ENCODE data around the gene PLCG2. TPM values are rescaled to one million over a fixed set of nuclear protein-coding genes. Genes with fewer than 3 reads are reported as not detected.

PLCG2 gene
- total RNA-seq, 1 experiment from 2014 or later = 14.4 TPM

- BruUV-seq (replicated peaks) = no TSS peak
- TF ChIP-seq CTCF (IDR thresholded peaks at IDR 0.05; ENCODE audit: insufficient read depth in 1 of 2, low read depth in 1 of 2, low read length in 1 of 2, severe bottlenecking in 1 of 2, unreplicated experiment in 1 of 2) = no peak
- Histone ChIP-seq H3K36me3 (ENCODE audit: control insufficient read depth, insufficient read depth, low read length) (no peaks in the 10 kb centered on the region), H3K9me3 (no peaks in the 10 kb centered on the region), H3K4me1 (no peaks in the 10 kb centered on the region), H3K27me3 (replicated peaks; ENCODE audit: control insufficient read depth, insufficient read depth, low read length) (no peaks in the 10 kb centered on the region), H3K4me3 (ENCODE audit: low read depth, low read length) (no peak overlapping the region)
- Mint-ChIP-seq H3K27ac (ENCODE audit: unreplicated experiment) (no peak overlapping the region), H3K27me3 (ENCODE audit: insufficient read depth, unreplicated experiment) (no peaks in the 10 kb centered on the region), H3K4me1 (ENCODE audit: low read depth, unreplicated experiment) (peaks cover 7% of the 10 kb centered on the region), H3K36me3 (ENCODE audit: insufficient read depth, unreplicated experiment) (no peaks in the 10 kb centered on the region), H3K4me3 (ENCODE audit: unreplicated experiment) (no peak overlapping the region), H3K9me3 (ENCODE audit: unreplicated experiment) (no peaks in the 10 kb centered on the region)
- no peak for DNase-seq
- ChIA-PET CTCF (no interaction called here), POLR2A (no interaction called here)
- intact Hi-C loops (cut with micrococcal nuclease; ENCODE audit: unreplicated experiment) = no loop called here
Measured at GRCh38 chr16:81936209-81937000, 157.3 kb downstream of the PLCG2 start.

- BruUV-seq (replicated peaks) = no TSS peak
- no peak overlapping the region for H3K27ac Mint-ChIP-seq (ENCODE audit: unreplicated experiment)
- Histone ChIP-seq H3K9me3 (no peaks in the 10 kb centered on the region), H3K4me1 (no peaks in the 10 kb centered on the region), H3K4me3 (ENCODE audit: low read depth, low read length) (no peak overlapping the region), H3K36me3 (ENCODE audit: control insufficient read depth, insufficient read depth, low read length) (no peaks in the 10 kb centered on the region), H3K27me3 (replicated peaks; ENCODE audit: control insufficient read depth, insufficient read depth, low read length) (no peaks in the 10 kb centered on the region)
- intact Hi-C loops (cut with micrococcal nuclease; ENCODE audit: unreplicated experiment) = no loop called here
- no peak overlapping the region for H3K4me3 Mint-ChIP-seq (ENCODE audit: unreplicated experiment)
- H3K27me3 Mint-ChIP-seq (ENCODE audit: insufficient read depth, unreplicated experiment) = no peaks in the 10 kb centered on the region
- ChIA-PET CTCF (no interaction called here), POLR2A (no interaction called here)
- peaks cover 7% of the 10 kb centered on the region for H3K4me1 Mint-ChIP-seq (ENCODE audit: low read depth, unreplicated experiment)
- H3K9me3 Mint-ChIP-seq (ENCODE audit: unreplicated experiment) = no peaks in the 10 kb centered on the region
- no peak for DNase-seq
- H3K36me3 Mint-ChIP-seq (ENCODE audit: insufficient read depth, unreplicated experiment) = no peaks in the 10 kb centered on the region
- TF ChIP-seq CTCF (IDR thresholded peaks at IDR 0.05; ENCODE audit: insufficient read depth in 1 of 2, low read depth in 1 of 2, low read length in 1 of 2, severe bottlenecking in 1 of 2, unreplicated experiment in 1 of 2) = no peak
Measured at GRCh38 chr16:81937305-81938038, 158.4 kb downstream of the PLCG2 start.

GRCh38 chr16:81938326-81939163, 159.5 kb downstream of the PLCG2 start:
- Mint-ChIP-seq H3K9me3 (ENCODE audit: unreplicated experiment) (no peaks in the 10 kb centered on the region), H3K4me3 (ENCODE audit: unreplicated experiment) (no peak overlapping the region), H3K4me1 (ENCODE audit: low read depth, unreplicated experiment) (peaks cover 7% of the 10 kb centered on the region), H3K27me3 (ENCODE audit: insufficient read depth, unreplicated experiment) (no peaks in the 10 kb centered on the region), H3K27ac (ENCODE audit: unreplicated experiment) (no peak overlapping the region), H3K36me3 (ENCODE audit: insufficient read depth, unreplicated experiment) (no peaks in the 10 kb centered on the region)
- Histone ChIP-seq H3K4me1 (no peaks in the 10 kb centered on the region), H3K4me3 (ENCODE audit: low read depth, low read length) (no peak overlapping the region), H3K36me3 (ENCODE audit: control insufficient read depth, insufficient read depth, low read length) (no peaks in the 10 kb centered on the region), H3K9me3 (no peaks in the 10 kb centered on the region), H3K27me3 (replicated peaks; ENCODE audit: control insufficient read depth, insufficient read depth, low read length) (no peaks in the 10 kb centered on the region)
- ChIA-PET CTCF (interaction anchor here (0.9 kb wide), 1 partner anchor 292 kb away, joined by 3 read pairs; no protein-coding TSS in a partner anchor), POLR2A (no interaction called here)
- DNase-seq = no peak
- BruUV-seq (replicated peaks) = no TSS peak
- no peak for TF ChIP-seq CTCF (IDR thresholded peaks at IDR 0.05; ENCODE audit: insufficient read depth in 1 of 2, low read depth in 1 of 2, low read length in 1 of 2, severe bottlenecking in 1 of 2, unreplicated experiment in 1 of 2)
- intact Hi-C loops (cut with micrococcal nuclease; ENCODE audit: unreplicated experiment) = loop anchor here (1.0 kb wide), 1 partner anchor 48 kb away; no protein-coding TSS in a partner anchor

Measured in Caco-2 (cell line).